Neuron (in vitro differentiated cells): ENCODE results near the gene FKBP7.
"Not testable (repeated sequence)": the region's sequence is repeated elsewhere in the genome, so short reads cannot be mapped to it uniquely, and the experiment has no call there.

Source experiments
- H2AFZ ChIP-seq: one replicate; pipeline ENCODE4 v1.6.1; 2013; ENCODE audit warnings: low read depth, mild to moderate bottlenecking, inconsistent platforms, low read length, moderate library complexity
- H3K27me3 ChIP-seq: one replicate; pipeline ENCODE4 v1.6.1; 2013; ENCODE audit warnings: low read length; ENCODE audit not compliant: insufficient read depth
- H3K36me3 ChIP-seq: one replicate; pipeline ENCODE4 v1.6.1; 2013; ENCODE audit warnings: low read length; ENCODE audit not compliant: insufficient read depth
- H3K4me1 ChIP-seq: one replicate; pipeline ENCODE4 v1.6.1; 2013; ENCODE audit warnings: low read length; ENCODE audit not compliant: insufficient read depth
- H3K4me3 ChIP-seq: 2 replicates; pipeline ENCODE4 v1.5.1; 2013; ENCODE audit warnings: mild to moderate bottlenecking, low read length, moderate library complexity
- H3K9me3 ChIP-seq: one replicate; pipeline ENCODE4 v1.6.1; 2013; ENCODE audit warnings: low read length

The FKBP7 gene

DNA sequence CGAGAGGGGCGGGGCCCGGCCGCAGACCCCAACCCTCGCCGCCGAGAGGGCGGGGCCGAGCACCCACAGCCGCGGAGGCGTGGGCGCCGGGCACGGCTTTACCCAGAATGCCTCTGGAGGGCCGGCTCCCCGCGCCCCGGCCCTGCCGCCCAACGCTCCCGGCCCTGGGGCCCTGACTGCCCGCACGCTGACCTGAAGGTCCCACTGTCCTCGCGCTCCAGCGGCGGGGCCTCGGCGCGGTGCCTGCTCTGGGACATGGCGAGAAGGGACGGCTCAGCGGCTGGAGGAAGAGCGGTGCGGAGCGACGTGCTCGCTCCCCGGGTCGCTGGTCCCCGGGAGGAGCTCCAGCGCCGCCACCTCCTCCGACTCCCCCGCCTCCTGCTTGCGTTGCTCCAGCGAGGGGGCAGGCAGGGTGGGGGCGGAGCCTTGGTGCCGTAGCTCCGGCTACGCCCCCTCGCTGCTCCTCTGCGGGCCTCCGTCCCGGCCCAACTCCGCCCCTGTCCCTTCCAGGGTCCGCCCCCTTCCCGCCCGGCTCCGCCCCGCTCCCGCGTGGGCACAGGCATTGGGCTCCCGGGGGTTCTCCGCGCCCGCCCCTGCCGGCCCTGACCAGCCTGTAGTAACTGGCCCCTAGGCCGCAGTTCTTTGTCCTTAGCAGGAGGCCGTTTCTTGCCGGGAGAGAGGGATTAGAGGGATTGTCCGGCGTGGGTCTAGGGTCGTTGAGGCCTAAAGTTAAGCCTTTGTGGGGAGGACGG lies 27.4 kb downstream of the FKBP7 start, which contains the start of the genes PJVK and PRKRA:
Gene PJVK (plus strand): TSS at position 605 of the 752 bp plus-strand sequence. CDS start 2,032 bp downstream, outside the sequence.
Gene PRKRA (minus strand): TSS at position 402 of the 752 bp plus-strand sequence. CDS start 145 bp downstream, at position 257.
- no peaks in the 10 kb centered on the region for H3K27me3 ChIP-seq
- peaks cover 21% of the 10 kb centered on the region for H3K4me1 ChIP-seq
- no peaks in the 10 kb centered on the region for H3K9me3 ChIP-seq
- H3K4me3 ChIP-seq: peak within 1 kb of the TSS; percentile 66
- H2AFZ ChIP-seq: peak within 1 kb of the TSS; percentile 54
- peaks cover 36% of the 10 kb centered on the region for H3K36me3 ChIP-seq

DNA sequence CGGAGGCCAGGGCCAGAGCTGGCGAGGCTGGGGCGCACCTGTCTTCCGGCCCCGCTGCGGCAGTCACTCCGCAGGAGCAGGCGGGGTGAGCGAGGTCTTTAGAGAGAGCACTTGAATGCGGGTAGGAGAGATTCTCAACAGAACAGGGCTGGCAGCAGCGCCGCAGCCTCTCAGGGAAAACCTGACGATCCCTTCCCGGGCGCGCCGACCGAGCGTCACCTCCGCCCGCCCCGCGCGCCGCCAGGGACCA lies 28.0 kb downstream of the FKBP7 start:
- H3K27me3 ChIP-seq: no peaks in the 10 kb centered on the region
- H3K4me3 ChIP-seq: peak overlapping the region; percentile 66
- peaks cover 21% of the 10 kb centered on the region for H3K4me1 ChIP-seq
- H2AFZ ChIP-seq: peak overlapping the region; percentile 41
- peaks cover 40% of the 10 kb centered on the region for H3K36me3 ChIP-seq
- no peaks in the 10 kb centered on the region for H3K9me3 ChIP-seq

DNA sequence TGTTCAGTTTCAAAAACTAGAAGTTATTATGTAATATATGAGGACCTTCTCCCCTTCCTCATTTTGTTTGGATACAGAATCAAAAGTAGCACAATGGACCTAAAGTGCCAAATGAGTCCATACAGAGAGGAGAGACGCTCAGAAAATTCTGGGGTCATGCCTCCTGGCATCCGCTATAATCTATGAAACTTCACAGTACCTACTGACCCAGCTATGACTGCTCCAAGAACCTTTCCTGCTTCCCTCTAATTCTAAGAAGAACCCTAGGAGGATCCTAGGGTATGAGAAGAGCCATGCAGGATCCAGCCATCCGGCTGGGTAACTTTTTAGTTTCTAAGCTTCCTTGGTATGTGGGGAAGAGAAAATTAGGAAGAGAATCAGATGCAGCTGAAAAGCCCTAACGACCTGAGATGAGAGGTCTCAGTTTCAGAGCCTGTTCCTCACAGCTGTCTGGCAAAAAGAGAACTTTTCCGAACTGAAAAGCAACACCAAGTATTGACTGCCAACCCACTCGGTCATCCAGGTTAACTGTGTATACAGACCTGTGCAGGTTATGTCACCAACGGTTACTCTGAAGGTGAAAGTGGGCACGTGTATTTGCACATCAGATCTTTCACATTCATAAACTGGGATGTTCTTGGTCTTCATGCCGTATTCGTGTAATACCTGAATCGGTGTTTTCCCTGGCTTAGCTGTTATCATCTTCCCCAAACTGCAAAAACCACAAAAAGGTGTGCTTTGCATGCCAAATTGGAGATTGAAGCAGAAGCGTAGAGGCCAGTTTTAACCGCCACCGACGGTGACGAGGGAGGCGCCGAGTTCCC lies 28.5 kb downstream of the FKBP7 start:
- H3K4me3 ChIP-seq: peak overlapping the region; percentile 66
- H3K36me3 ChIP-seq: peaks cover 45% of the 10 kb centered on the region
- no peak overlapping the region for H2AFZ ChIP-seq
- no peaks in the 10 kb centered on the region for H3K9me3 ChIP-seq
- H3K27me3 ChIP-seq: no peaks in the 10 kb centered on the region
- H3K4me1 ChIP-seq: peaks cover 21% of the 10 kb centered on the region

DNA sequence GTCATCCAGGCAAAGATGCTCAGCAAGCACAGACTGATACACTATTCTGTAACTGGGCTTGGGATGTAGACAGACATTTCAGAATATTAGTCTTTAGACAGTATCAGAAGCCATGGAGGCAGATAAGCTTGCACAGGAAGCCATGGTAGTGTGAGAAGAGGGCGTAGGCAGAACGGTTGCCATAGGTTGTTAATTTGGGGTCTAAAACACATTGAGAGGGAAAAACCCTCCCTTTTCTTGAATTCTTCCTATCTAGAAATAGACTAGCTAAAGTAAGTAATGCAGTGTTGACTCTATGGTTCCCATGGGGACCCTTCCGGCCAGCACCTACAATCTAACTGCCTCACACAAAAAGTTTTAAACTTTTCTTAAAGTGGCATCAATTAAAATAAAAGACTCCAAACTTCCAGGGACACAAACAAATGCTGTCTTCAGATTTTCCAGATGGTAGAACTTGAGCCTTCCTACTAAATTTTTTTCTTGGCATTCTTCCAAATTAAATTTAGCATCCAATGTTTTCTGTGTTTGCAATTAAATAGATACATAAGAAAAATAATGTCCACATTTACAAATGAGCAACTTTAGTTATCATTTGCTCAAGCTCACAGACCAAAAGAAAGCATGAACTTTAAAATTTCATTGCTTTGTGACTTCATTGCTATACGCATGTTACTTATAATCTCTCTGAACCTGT lies 29.3 kb downstream of the FKBP7 start:
- peak overlapping the region; percentile 66 for H3K4me3 ChIP-seq
- no peaks in the 10 kb centered on the region for H3K9me3 ChIP-seq
- H3K36me3 ChIP-seq: peaks cover 53% of the 10 kb centered on the region
- H3K27me3 ChIP-seq: no peaks in the 10 kb centered on the region
- peaks cover 21% of the 10 kb centered on the region for H3K4me1 ChIP-seq
- no peak overlapping the region for H2AFZ ChIP-seq

DNA sequence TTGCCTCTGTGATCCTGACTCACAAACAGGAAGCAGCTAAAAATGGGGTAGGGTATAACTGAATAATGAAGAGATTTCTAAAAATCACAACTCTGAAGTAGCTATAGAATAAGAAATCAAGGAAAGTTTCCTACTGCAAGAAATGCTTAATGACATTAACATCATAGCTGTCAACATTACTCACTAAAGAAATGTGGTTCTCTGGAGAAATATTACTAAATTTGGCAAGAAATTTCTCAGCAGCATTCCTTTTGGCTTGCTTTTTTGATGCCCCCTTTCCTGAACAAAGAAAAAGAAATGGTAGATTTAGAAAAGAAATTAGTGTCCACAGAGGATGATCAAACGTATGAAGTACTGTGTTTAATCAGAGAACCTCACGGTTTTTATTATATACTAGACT lies 37.0 kb downstream of the FKBP7 start:
- no peak overlapping the region for H2AFZ ChIP-seq
- H3K9me3 ChIP-seq: no peaks in the 10 kb centered on the region
- H3K4me1 ChIP-seq: no peaks in the 10 kb centered on the region
- H3K4me3 ChIP-seq: no peak overlapping the region
- peaks cover 89% of the 10 kb centered on the region for H3K36me3 ChIP-seq
- H3K27me3 ChIP-seq: no peaks in the 10 kb centered on the region

DNA sequence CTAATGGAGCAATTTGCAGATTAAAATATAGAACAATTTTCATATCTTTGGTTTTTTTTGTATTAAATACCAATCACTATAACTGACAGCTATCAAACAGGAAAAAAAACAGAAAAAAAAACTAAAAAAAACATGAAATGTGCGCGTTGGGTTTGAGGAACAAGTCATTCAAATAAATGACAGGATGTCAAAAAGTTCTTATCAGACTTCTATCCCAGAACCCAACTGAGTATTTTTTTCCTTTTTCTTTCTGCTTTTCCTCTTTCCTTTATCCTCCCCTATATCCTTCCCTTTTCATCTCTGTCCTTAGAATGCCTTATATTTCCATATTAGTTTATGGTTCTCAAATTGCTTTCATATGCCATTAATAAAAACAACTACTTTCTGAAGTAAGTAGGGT lies 41.7 kb downstream of the FKBP7 start:
- Histone ChIP-seq H2AFZ (no peak overlapping the region), H3K4me1 (no peaks in the 10 kb centered on the region), H3K27me3 (no peaks in the 10 kb centered on the region), H3K9me3 (no peaks in the 10 kb centered on the region), H3K36me3 (peaks cover 95% of the 10 kb centered on the region), H3K4me3 (no peak overlapping the region)

DNA sequence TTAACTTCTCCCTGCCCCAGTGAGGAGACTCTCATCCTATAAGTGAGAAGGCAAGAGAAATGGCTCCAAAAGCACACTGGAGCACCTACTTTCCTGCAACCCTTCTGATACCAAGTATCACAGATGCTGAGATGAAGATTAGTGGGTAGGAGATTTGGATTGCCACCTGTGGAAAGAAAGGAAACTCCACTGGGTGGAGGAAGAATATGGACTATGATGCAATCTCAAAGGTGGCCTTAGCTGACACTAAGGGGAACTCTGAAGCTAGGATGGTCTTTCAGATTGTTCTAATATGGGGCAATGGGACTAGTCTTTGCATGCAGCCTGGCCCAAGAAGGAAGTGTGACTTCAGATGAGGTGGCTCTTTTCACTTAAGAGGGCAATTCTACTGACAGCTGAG lies 49.1 kb downstream of the FKBP7 start:
- Histone ChIP-seq H2AFZ (no peak overlapping the region), H3K9me3 (peaks cover 14% of the 10 kb centered on the region), H3K27me3 (no peaks in the 10 kb centered on the region), H3K4me3 (no peak overlapping the region), H3K36me3 (peaks cover 70% of the 10 kb centered on the region), H3K4me1 (no peaks in the 10 kb centered on the region)

DNA sequence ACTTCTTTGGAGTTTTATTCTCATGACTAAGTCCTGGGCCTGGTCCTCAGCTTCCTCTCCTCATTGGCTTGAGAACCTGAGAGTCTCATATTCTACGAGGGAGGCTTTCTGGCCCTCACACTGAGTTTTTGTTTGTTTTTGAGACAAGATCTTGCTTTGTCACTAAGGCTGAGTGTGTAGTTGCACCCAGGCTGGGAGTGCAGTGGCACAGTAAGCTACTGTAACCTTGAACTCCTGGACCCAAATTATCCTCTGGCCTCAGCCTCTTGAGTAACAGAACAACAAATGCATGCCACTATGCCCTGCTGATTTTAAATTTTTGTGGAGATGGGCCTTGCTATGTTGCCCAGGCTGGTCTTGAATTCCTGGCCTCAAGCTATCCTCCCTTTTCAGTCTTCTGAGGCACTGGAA lies 50.0 kb downstream of the FKBP7 start:
- Histone ChIP-seq H2AFZ (no peak overlapping the region), H3K27me3 (no peaks in the 10 kb centered on the region), H3K36me3 (peaks cover 62% of the 10 kb centered on the region), H3K4me1 (no peaks in the 10 kb centered on the region), H3K9me3 (peaks cover 14% of the 10 kb centered on the region), H3K4me3 (no peak overlapping the region)

DNA sequence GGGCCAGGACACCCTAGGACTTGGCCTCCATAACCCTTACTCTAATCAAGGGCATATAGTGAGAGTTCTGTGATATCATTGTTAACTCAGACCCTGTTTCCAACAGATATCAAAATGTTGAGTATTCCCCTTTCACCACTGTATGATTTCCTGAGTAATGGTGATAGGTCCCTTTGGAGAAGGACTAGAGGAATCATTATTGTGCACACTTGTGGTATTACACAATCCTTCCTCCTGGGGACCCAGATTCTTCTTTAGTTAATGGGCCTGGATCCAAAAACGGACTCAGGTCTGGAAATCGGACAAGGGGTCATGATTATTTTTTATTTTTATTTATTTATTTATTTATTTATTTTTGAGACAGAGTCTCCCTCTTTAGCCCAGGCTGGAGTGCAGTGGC lies 50.9 kb downstream of the FKBP7 start:
- H3K4me1 ChIP-seq: no peaks in the 10 kb centered on the region
- H3K9me3 ChIP-seq: peaks cover 14% of the 10 kb centered on the region
- H3K27me3 ChIP-seq: no peaks in the 10 kb centered on the region
- H3K36me3 ChIP-seq: peaks cover 53% of the 10 kb centered on the region
- no peak overlapping the region for H2AFZ ChIP-seq
- no peak overlapping the region for H3K4me3 ChIP-seq

DNA sequence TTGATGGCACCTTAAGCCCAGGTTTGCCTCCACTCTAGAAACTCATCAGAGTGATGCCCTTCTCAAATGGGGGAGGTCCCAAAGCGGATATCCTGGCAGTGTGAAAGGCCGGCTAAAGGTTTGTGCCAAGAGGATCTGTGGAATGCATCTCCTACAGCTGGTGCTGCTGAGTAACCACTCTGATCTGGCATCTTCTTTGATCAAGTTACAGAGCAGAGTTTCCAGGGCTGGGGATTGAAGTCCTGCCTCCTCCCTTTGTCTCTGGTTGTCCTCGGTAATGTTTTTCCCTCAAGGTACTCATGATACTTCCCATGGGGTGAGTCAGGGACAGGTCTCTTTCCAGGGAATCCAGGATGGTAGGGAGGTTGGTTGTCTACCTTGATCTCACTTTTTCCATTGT lies 52.0 kb downstream of the FKBP7 start:
- peaks cover 14% of the 10 kb centered on the region for H3K9me3 ChIP-seq
- H3K27me3 ChIP-seq: no peaks in the 10 kb centered on the region
- no peak overlapping the region for H3K4me3 ChIP-seq
- peaks cover 42% of the 10 kb centered on the region for H3K36me3 ChIP-seq
- no peaks in the 10 kb centered on the region for H3K4me1 ChIP-seq
- H2AFZ ChIP-seq: no peak overlapping the region

DNA sequence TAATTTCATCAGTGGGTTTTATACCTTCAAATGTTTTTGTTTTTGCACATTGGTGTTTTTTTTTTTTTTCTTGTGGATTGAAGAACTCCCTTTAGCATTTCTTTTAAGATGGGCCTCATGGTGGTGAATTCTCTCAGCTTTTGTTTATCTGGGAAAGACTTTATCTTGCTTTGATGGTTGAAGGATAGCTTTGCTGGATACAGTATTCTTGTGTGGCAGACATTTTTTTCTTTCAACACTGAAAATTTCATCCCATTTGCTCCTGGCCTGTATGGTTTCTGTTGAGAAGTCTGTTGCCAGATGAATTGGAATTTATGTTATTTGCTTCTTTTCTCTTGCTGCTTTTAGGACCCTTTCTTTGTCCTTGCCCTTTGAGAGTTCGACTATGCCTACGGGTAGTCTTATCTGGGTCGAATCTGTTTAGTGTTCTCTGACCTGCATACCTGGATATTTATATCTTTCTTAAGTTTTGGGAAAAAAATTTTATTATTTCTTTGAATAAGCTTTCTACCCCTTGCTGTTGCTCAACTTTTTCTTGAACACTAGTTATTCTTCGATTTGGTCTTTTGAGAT lies 53.1 kb downstream of the FKBP7 start:
- Histone ChIP-seq H3K4me1 (no peaks in the 10 kb centered on the region), H3K9me3 (peaks cover 15% of the 10 kb centered on the region), H2AFZ (no peak overlapping the region), H3K27me3 (no peaks in the 10 kb centered on the region), H3K36me3 (peaks cover 34% of the 10 kb centered on the region), H3K4me3 (no peak overlapping the region)

DNA sequence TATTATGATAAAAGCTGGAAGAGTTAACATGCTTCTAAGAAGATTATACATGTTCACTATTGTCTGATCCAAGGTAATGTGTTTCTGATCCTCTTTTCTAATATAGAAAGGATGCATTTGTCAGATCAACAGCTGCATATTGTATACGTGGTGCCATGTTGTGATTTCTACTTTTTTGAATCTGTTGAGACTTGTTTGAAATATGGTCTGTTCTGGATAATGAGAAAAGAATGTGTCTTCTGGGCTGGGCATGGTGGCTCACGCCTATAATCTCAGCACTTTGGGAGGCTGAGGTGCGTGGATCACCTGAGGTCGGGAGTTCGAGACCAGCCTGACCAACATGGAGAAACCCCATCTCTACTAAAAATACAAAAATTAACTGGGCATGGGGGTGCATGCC lies 54.7 kb downstream of the FKBP7 start:
- Histone ChIP-seq H3K36me3 (peaks cover 19% of the 10 kb centered on the region), H3K9me3 (peaks cover 15% of the 10 kb centered on the region)
- H3K27me3 ChIP-seq, H3K4me3 ChIP-seq, H3K4me1 ChIP-seq, H2AFZ ChIP-seq: not testable (repeated sequence)

DNA sequence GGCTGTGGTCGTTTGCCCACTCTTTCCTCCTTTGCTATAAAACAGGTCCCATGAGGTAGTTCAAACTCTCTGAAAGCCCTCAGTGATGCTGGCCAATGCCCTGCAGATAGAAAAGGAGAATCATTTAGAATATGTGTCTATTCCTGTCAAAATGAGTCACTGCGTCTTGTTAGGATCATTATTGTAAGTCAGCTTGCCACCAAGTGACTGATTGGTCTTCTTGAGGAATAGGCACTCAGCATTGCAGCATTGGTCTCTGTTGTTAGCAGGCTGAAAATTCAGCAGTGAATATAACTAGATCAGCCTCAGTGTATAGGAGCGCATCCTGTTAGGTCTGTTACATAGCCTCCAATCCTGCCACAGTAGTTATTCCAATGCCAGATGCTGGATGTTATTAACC lies 56.3 kb downstream of the FKBP7 start:
- Histone ChIP-seq H3K36me3 (peaks cover 6% of the 10 kb centered on the region), H3K4me3 (no peak overlapping the region), H3K27me3 (no peaks in the 10 kb centered on the region), H2AFZ (no peak overlapping the region), H3K4me1 (no peaks in the 10 kb centered on the region), H3K9me3 (peaks cover 8% of the 10 kb centered on the region)
